HCT116 (cell line): ENCODE results near the gene OXTR. TPM values are rescaled to one million over a fixed set of nuclear protein-coding genes. Genes with fewer than 3 reads are reported as not detected.

ENCODE experiments used
- ATAC-seq: fragments of 200-7000 bp; cut with Tn5 transposase; 2 replicates; pipeline ENCODE4 v1.9.1; 2020; ENCODE audit warnings: mild to moderate bottlenecking, moderate library complexity
- BruUV-seq: library from RNA; stranded (reverse); fragments of 400-500 nt; replicated peaks from 2 replicates; lab custom pipeline; 2021; lab: Mats Ljungman, UMichigan
- CTCF ChIA-PET: fragments of 300-600 bp; sonication (Branson Sonifier 250); formaldehyde crosslinking; loops from one replicate; lab custom pipeline; 2021; ENCODE audit warnings: antibody characterized with exemption; lab: Charles Lee
- POLR2A ChIA-PET: fragments of 300-600, 350-600 bp; sonication (Branson Sonifier 250); formaldehyde crosslinking; loops from one replicate; lab custom pipeline; 2021; ENCODE audit warnings: antibody characterized with exemption; lab: Charles Lee
- RAD21 ChIA-PET, 2 experiments: fragments of 300-600 bp; sonication (Branson Sonifier 250); formaldehyde crosslinking; loops; one replicate each; lab custom pipeline; 2023; ENCODE audit warnings: low total read pairs in 2 of 2; ENCODE audit not compliant: uncharacterized antibody in 2 of 2, unreplicated experiment in 2 of 2, low non-redundant PET in 1 of 2; lab: Charles Lee
- DNase-seq: peaks from one replicate; pipeline ENCODE4 v3.0.0-alpha.2; 2010; ENCODE audit warnings: low read depth, low spot score
- H2AFZ ChIP-seq: fragments of 200-600 bp; shearing (Covaris generic), sonication (generic); 2 replicates; pipeline ENCODE4 v1.6.1; 2017; ENCODE audit warnings: low read depth, mixed run types, mixed read lengths, antibody characterized with exemption, low read length; ENCODE audit not compliant: poor library complexity, severe bottlenecking
- H3K27ac ChIP-seq: 2 replicates; pipeline ENCODE4 v1.5.1; 2012; ENCODE audit warnings: low read depth, low read length
- H3K27me3 ChIP-seq: fragments of 200-600 bp; sonication (generic); 2 replicates; pipeline ENCODE4 v1.6.1; 2016; ENCODE audit warnings: mixed run types, low read length, mixed read lengths; ENCODE audit not compliant: insufficient read depth
- H3K36me3 ChIP-seq, 2 experiments: fragments of 200-500 bp in 1 of 2; fragments of 200-600 bp in 1 of 2; sonication (Bioruptor generic) in 1 of 2; sonication (generic) in 1 of 2; 2 replicates each; pipeline versions ENCODE4 v1.5.1 to v1.6.1; 2014 to 2016; ENCODE audit warnings: low read length in 2 of 2, inconsistent platforms in 1 of 2, mixed read lengths in 1 of 2, mixed run types in 1 of 2; ENCODE audit not compliant: insufficient read depth in 2 of 2, control insufficient read depth in 1 of 2
- H3K4me1 ChIP-seq, 2 experiments: fragments of 200-600 bp in 1 of 2; sonication (generic) in 1 of 2; 2 replicates each; pipeline versions ENCODE4 v1.5.1 to v1.6.1; 2012 to 2017; ENCODE audit warnings: low read length in 2 of 2, inconsistent platforms in 1 of 2, mild to moderate bottlenecking in 1 of 2, mixed read lengths in 1 of 2, mixed run types in 1 of 2, moderate library complexity in 1 of 2; ENCODE audit not compliant: insufficient read depth in 2 of 2, control insufficient read depth in 1 of 2
- H3K4me2 ChIP-seq: fragments of 200-600 bp; sonication (generic); 2 replicates; pipeline ENCODE4 v1.6.1; 2017; ENCODE audit warnings: mixed run types, low read length, mixed read lengths
- H3K4me3 ChIP-seq, 2 experiments: fragments of 200-600 bp in 1 of 2; sonication (generic) in 1 of 2; replicated peaks in 1 of 2; 2 replicates each; pipeline ENCODE4 v1.5.1; 2011 to 2016; ENCODE audit warnings: low read length in 2 of 2, control low read depth in 1 of 2, low read depth in 1 of 2, mild to moderate bottlenecking in 1 of 2, mixed read lengths in 1 of 2, mixed run types in 1 of 2
- H3K79me2 ChIP-seq: fragments of 200-600 bp; sonication (generic); 2 replicates; pipeline ENCODE4 v1.6.1; 2017; ENCODE audit warnings: mild to moderate bottlenecking, mixed run types, low read length, moderate library complexity, mixed read lengths; ENCODE audit not compliant: insufficient read depth
- H3K9ac ChIP-seq: fragments of 200-600 bp; sonication (generic); 2 replicates; pipeline ENCODE4 v1.6.1; 2016; ENCODE audit warnings: low read length, mixed read lengths
- H3K9me2 ChIP-seq: fragments of 200-600 bp; sonication (generic), shearing (Covaris generic); 2 replicates; pipeline ENCODE4 v1.6.1; 2017; ENCODE audit warnings: mixed run types, mild to moderate bottlenecking, moderate library complexity; ENCODE audit not compliant: insufficient read depth
- H3K9me3 ChIP-seq, 2 experiments: fragments of 200-500 bp in 1 of 2; fragments of 200-600 bp in 1 of 2; sonication (Bioruptor generic) in 1 of 2; sonication (generic) in 1 of 2; 2 replicates each; pipeline ENCODE4 v1.6.1; 2014 to 2017; ENCODE audit warnings: low read length in 2 of 2, mixed read lengths in 2 of 2, inconsistent platforms in 1 of 2, low read depth in 1 of 2, mild to moderate bottlenecking in 1 of 2, mixed run types in 1 of 2, moderate library complexity in 1 of 2; ENCODE audit not compliant: control insufficient read depth in 1 of 2, insufficient read depth in 1 of 2
- H4K20me1 ChIP-seq: fragments of 200-600 bp; sonication (generic), shearing (Covaris generic); 2 replicates; pipeline ENCODE4 v1.6.1; 2017; ENCODE audit warnings: mixed run types, mild to moderate bottlenecking, moderate library complexity; ENCODE audit not compliant: insufficient read depth
- EGR1 ChIP-seq: IDR thresholded peaks from 2 replicates; pipeline ENCODE4 v1.6.1; 2012; ENCODE audit warnings: low read depth
- ELF1 ChIP-seq: IDR thresholded peaks from 2 replicates; pipeline ENCODE4 v1.6.1; 2012; ENCODE audit warnings: low read depth, borderline replicate concordance
- EZH2 ChIP-seq: fragments of 200-600 bp; sonication (generic); IDR thresholded peaks from 2 replicates; pipeline ENCODE4 v1.6.1; 2017; ENCODE audit warnings: antibody characterized with exemption, mixed run types
- POLR2A ChIP-seq: IDR thresholded peaks from 2 replicates; pipeline ENCODE4 v1.7.0; 2011; ENCODE audit warnings: borderline replicate concordance; ENCODE audit not compliant: insufficient read depth, insufficient read length; ENCODE audit errors: extremely low read depth
- RAD21 ChIP-seq: IDR thresholded peaks from 2 replicates; pipeline ENCODE4 v1.6.1; 2012; ENCODE audit warnings: low read depth, mild to moderate bottlenecking
- SP1 ChIP-seq: IDR thresholded peaks from 2 replicates; pipeline ENCODE4 v1.6.1; 2012; ENCODE audit warnings: low read depth
- SRF ChIP-seq: IDR thresholded peaks from 2 replicates; pipeline ENCODE4 v1.6.1; 2012; ENCODE audit warnings: low read depth
- YY1 ChIP-seq: IDR thresholded peaks from 2 replicates; pipeline ENCODE4 v1.6.1; 2011; ENCODE audit warnings: low read length, low read depth, moderate library complexity, mild to moderate bottlenecking; ENCODE audit not compliant: insufficient replicate concordance; ENCODE audit errors: extremely low read depth
- ZFX ChIP-seq: fragments of 450-650 bp; IDR thresholded peaks from 2 replicates; pipeline ENCODE4 v1.6.1; 2017
- intact Hi-C: fragments of 100-400 bp; cut with micrococcal nuclease; formaldehyde crosslinking; loops from 2 replicates; pipeline ENCODE4 v1.10.0; 2022
- total RNA-seq: library from RNA; stranded (reverse); gene quantifications from one replicate; pipeline ENCODE4 v1.2.1, GENCODE V29; 2021; ENCODE audit not compliant: unreplicated experiment
- TF ChIP-seq, protein P1 (sequence below): IDR thresholded peaks from 2 replicates; pipeline ENCODE4 v1.6.1; 2012
- TF ChIP-seq, protein P2 (sequence below): IDR thresholded peaks from 2 replicates; pipeline ENCODE4 v1.6.1; 2012; ENCODE audit warnings: low read depth
- TF ChIP-seq, protein P3 (sequence below): IDR thresholded peaks from 2 replicates; pipeline ENCODE4 v1.6.1; 2012
- TF ChIP-seq, protein P4 (sequence below): IDR thresholded peaks from 2 replicates; pipeline ENCODE4 v1.6.1; 2011; ENCODE audit warnings: mild to moderate bottlenecking, low read length, moderate library complexity; ENCODE audit not compliant: insufficient replicate concordance; ENCODE audit errors: extremely low read depth
- TF ChIP-seq, protein P5 (sequence below), 3 experiments: fragments of 200-600 bp in 1 of 3; sonication (generic) in 1 of 3; IDR thresholded peaks in 2 of 3; conservative IDR thresholded peaks in 1 of 3; 2 replicates each; pipeline ENCODE4 v1.5.1; 2012 to 2017; ENCODE audit warnings: low read depth in 2 of 3, low read length in 2 of 3, antibody characterized with exemption in 1 of 3, borderline replicate concordance in 1 of 3, control low read depth in 1 of 3, mild to moderate bottlenecking in 1 of 3, mixed read lengths in 1 of 3, mixed run types in 1 of 3, moderate library complexity in 1 of 3; ENCODE audit not compliant: insufficient read depth in 1 of 3

OXTR gene
- total RNA-seq, 1 experiment from 2014 or later: 1.3 TPM

DNA sequence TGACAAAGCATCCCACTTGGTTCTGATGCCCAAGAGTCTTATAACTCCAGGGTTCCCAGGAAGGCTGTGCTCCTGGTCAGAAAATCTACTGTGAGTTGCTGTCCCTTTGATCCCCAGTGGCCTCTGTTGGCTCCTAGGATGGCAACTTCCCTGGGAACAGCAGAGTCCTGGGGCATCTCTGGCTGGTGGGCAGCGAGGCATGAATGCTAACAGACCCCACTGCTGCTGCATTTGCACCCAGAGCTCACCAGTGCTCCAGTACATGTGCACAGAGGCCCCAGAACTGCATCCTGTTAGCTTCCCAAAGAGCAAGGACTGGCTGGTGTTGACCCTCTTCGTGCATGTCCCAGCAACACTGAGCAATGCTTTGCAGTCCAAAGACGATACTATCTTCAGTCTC lies 20.1 kb downstream of the OXTR start (continued):
- TF ChIP-seq, protein P1, sequence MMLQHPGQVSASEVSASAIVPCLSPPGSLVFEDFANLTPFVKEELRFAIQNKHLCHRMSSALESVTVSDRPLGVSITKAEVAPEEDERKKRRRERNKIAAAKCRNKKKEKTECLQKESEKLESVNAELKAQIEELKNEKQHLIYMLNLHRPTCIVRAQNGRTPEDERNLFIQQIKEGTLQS: no peak
- no peak for TF ChIP-seq EZH2
- TF ChIP-seq YY1: no peak
- TF ChIP-seq, protein P2, sequence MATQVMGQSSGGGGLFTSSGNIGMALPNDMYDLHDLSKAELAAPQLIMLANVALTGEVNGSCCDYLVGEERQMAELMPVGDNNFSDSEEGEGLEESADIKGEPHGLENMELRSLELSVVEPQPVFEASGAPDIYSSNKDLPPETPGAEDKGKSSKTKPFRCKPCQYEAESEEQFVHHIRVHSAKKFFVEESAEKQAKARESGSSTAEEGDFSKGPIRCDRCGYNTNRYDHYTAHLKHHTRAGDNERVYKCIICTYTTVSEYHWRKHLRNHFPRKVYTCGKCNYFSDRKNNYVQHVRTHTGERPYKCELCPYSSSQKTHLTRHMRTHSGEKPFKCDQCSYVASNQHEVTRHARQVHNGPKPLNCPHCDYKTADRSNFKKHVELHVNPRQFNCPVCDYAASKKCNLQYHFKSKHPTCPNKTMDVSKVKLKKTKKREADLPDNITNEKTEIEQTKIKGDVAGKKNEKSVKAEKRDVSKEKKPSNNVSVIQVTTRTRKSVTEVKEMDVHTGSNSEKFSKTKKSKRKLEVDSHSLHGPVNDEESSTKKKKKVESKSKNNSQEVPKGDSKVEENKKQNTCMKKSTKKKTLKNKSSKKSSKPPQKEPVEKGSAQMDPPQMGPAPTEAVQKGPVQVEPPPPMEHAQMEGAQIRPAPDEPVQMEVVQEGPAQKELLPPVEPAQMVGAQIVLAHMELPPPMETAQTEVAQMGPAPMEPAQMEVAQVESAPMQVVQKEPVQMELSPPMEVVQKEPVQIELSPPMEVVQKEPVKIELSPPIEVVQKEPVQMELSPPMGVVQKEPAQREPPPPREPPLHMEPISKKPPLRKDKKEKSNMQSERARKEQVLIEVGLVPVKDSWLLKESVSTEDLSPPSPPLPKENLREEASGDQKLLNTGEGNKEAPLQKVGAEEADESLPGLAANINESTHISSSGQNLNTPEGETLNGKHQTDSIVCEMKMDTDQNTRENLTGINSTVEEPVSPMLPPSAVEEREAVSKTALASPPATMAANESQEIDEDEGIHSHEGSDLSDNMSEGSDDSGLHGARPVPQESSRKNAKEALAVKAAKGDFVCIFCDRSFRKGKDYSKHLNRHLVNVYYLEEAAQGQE: no peak

DNA sequence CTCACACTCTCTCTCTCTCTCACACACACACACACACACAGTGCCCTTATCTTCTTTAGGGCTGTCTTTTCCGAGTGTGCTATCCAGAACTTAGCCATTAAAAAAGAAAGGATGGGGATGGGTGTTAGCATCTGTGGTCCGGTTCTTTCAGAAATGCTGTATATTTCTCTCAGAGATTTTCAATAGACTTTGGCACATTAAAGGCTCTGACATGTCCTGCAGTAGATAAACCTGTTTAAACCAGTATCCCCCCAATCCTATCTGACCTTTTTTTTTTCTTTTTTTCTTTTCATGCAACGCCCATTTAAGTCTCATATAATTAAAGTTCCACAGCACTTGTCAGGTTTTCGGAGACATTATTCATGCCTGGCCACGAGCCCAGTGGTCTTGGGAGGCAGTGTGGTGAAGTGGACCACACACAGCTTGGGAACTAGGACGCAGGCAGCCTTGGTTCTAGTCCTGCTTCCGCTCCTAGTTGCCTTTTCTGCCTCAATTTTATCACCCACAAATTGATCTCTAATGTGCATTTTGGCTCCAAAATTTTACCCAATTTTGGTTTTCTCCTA lies 22.6 kb downstream of the OXTR start:
- ATAC-seq (no peak), DNase-seq (no peak)
- Histone ChIP-seq H3K4me2 (no peak overlapping the region), H3K4me3 (no peak overlapping the region), H3K36me3 (no peaks in the 10 kb centered on the region), H3K27me3 (no peaks in the 10 kb centered on the region), H4K20me1 (no peaks in the 10 kb centered on the region), H3K79me2 (no peaks in the 10 kb centered on the region), H3K9ac (no peak overlapping the region), H3K4me1 (peaks cover 16 to 18% of the 10 kb centered on the region in 2 experiments), H3K9me2 (no peaks in the 10 kb centered on the region), H3K9me3 (no peaks in the 10 kb centered on the region), H3K27ac (no peak overlapping the region), H2AFZ (no peak overlapping the region)
- BruUV-seq: no TSS peak
- CTCF ChIA-PET: no interaction called here
- TF ChIP-seq, protein P1: no peak
- TF ChIP-seq EGR1 (no peak), SRF (no peak), ZFX (no peak), POLR2A (no peak), ELF1 (no peak), SP1 (no peak), RAD21 (no peak), EZH2 (no peak)
- TF ChIP-seq, protein P3, sequence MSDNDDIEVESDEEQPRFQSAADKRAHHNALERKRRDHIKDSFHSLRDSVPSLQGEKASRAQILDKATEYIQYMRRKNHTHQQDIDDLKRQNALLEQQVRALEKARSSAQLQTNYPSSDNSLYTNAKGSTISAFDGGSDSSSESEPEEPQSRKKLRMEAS: no peak
- TF ChIP-seq, protein P4, sequence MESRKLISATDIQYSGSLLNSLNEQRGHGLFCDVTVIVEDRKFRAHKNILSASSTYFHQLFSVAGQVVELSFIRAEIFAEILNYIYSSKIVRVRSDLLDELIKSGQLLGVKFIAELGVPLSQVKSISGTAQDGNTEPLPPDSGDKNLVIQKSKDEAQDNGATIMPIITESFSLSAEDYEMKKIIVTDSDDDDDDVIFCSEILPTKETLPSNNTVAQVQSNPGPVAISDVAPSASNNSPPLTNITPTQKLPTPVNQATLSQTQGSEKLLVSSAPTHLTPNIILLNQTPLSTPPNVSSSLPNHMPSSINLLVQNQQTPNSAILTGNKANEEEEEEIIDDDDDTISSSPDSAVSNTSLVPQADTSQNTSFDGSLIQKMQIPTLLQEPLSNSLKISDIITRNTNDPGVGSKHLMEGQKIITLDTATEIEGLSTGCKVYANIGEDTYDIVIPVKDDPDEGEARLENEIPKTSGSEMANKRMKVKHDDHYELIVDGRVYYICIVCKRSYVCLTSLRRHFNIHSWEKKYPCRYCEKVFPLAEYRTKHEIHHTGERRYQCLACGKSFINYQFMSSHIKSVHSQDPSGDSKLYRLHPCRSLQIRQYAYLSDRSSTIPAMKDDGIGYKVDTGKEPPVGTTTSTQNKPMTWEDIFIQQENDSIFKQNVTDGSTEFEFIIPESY: no peak
- TF ChIP-seq, protein P5, sequence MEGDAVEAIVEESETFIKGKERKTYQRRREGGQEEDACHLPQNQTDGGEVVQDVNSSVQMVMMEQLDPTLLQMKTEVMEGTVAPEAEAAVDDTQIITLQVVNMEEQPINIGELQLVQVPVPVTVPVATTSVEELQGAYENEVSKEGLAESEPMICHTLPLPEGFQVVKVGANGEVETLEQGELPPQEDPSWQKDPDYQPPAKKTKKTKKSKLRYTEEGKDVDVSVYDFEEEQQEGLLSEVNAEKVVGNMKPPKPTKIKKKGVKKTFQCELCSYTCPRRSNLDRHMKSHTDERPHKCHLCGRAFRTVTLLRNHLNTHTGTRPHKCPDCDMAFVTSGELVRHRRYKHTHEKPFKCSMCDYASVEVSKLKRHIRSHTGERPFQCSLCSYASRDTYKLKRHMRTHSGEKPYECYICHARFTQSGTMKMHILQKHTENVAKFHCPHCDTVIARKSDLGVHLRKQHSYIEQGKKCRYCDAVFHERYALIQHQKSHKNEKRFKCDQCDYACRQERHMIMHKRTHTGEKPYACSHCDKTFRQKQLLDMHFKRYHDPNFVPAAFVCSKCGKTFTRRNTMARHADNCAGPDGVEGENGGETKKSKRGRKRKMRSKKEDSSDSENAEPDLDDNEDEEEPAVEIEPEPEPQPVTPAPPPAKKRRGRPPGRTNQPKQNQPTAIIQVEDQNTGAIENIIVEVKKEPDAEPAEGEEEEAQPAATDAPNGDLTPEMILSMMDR (IDR thresholded peaks at IDR 0.05 in 2 of 3, conservative IDR thresholded peaks at IDR 0.05 in 1 of 3; ENCODE audit: borderline replicate concordance in 1 of 3, insufficient read depth in 1 of 3, low read depth in 2 of 3, low read length in 2 of 3): no peak
- POLR2A ChIA-PET: no interaction called here
- RAD21 ChIA-PET: no interaction called here
- intact Hi-C loops: no loop called here
